ENCODE measurements around the gene FRRS1L.
A peak's percentile ranks its signal among the peaks of the same experiment; 100 is the strongest.

The FRRS1L gene

GRCh38 chr9:109117856-109118807, 48.9 kb downstream of the FRRS1L start:
- Histone ChIP-seq H2AFZ (ENCODE audit: low read depth, low read length) (no peak overlapping the region), H3K9me3 (ENCODE audit: low read length) (no peaks in the 10 kb centered on the region), H3K36me3 (ENCODE audit: insufficient read depth, low read length) (peaks cover 3% of the 10 kb centered on the region), H3K4me1 (ENCODE audit: insufficient read depth, low read length) (peaks cover 22% of the 10 kb centered on the region), H3K27me3 (ENCODE audit: insufficient read depth, low read length) (no peaks in the 10 kb centered on the region), H3K4me3 (ENCODE audit: low read length) (peak overlapping the region; percentile 61)

- H2AFZ ChIP-seq (ENCODE audit: low read depth, low read length) = no peak overlapping the region
- H3K4me3 ChIP-seq (ENCODE audit: low read length) = no peak overlapping the region
- H3K27me3 ChIP-seq (ENCODE audit: insufficient read depth, low read length) = no peaks in the 10 kb centered on the region
- H3K9me3 ChIP-seq (ENCODE audit: low read length) = no peaks in the 10 kb centered on the region
- peaks cover 3% of the 10 kb centered on the region for H3K36me3 ChIP-seq (ENCODE audit: insufficient read depth, low read length)
- H3K4me1 ChIP-seq (ENCODE audit: insufficient read depth, low read length) = peaks cover 22% of the 10 kb centered on the region
Measured at GRCh38 chr9:109115931-109116526, 51.0 kb downstream of the FRRS1L start.

- Histone ChIP-seq H3K9me3 (ENCODE audit: low read length) (no peaks in the 10 kb centered on the region), H3K4me3 (ENCODE audit: low read length) (no peak overlapping the region), H2AFZ (ENCODE audit: low read depth, low read length) (no peak overlapping the region), H3K27me3 (ENCODE audit: insufficient read depth, low read length) (no peaks in the 10 kb centered on the region), H3K4me1 (ENCODE audit: insufficient read depth, low read length) (peaks cover 21% of the 10 kb centered on the region), H3K36me3 (ENCODE audit: insufficient read depth, low read length) (peaks cover 3% of the 10 kb centered on the region)
Measured at GRCh38 chr9:109114670-109115069, 52.4 kb downstream of the FRRS1L start.

- Histone ChIP-seq H2AFZ (ENCODE audit: low read depth, low read length) (no peak overlapping the region), H3K36me3 (ENCODE audit: insufficient read depth, low read length) (peaks cover 3% of the 10 kb centered on the region), H3K27me3 (ENCODE audit: insufficient read depth, low read length) (no peaks in the 10 kb centered on the region), H3K4me3 (ENCODE audit: low read length) (no peak overlapping the region), H3K9me3 (ENCODE audit: low read length) (no peaks in the 10 kb centered on the region), H3K4me1 (ENCODE audit: insufficient read depth, low read length) (peaks cover 21% of the 10 kb centered on the region)
Measured at GRCh38 chr9:109113892-109114609, 53.0 kb downstream of the FRRS1L start.

- H3K4me1 ChIP-seq (ENCODE audit: insufficient read depth, low read length) = peaks cover 14% of the 10 kb centered on the region
Measured at GRCh38 chr9:109113254-109113653, 53.8 kb downstream of the FRRS1L start.

GRCh38 chr9:109110329-109111021, 56.6 kb downstream of the FRRS1L start:
- H2AFZ ChIP-seq (ENCODE audit: low read depth, low read length) = no peak overlapping the region
- peaks cover 9% of the 10 kb centered on the region for H3K36me3 ChIP-seq (ENCODE audit: insufficient read depth, low read length)
- peaks cover 2% of the 10 kb centered on the region for H3K9me3 ChIP-seq (ENCODE audit: low read length)
- peaks cover 5% of the 10 kb centered on the region for H3K4me1 ChIP-seq (ENCODE audit: insufficient read depth, low read length)
- H3K4me3 ChIP-seq (ENCODE audit: low read length) = no peak overlapping the region
- H3K27me3 ChIP-seq (ENCODE audit: insufficient read depth, low read length) = no peaks in the 10 kb centered on the region

More at GRCh38 chr9:109113254-109113653, 53.8 kb downstream of the FRRS1L start:
- H2AFZ ChIP-seq (ENCODE audit: low read depth, low read length) = no peak overlapping the region
- no peaks in the 10 kb centered on the region for H3K27me3 ChIP-seq (ENCODE audit: insufficient read depth, low read length)
- peaks cover 3% of the 10 kb centered on the region for H3K36me3 ChIP-seq (ENCODE audit: insufficient read depth, low read length)
- no peak overlapping the region for H3K4me3 ChIP-seq (ENCODE audit: low read length)
- no peaks in the 10 kb centered on the region for H3K9me3 ChIP-seq (ENCODE audit: low read length)

- H3K4me3 ChIP-seq (ENCODE audit: low read length) = no peak overlapping the region
Measured at GRCh38 chr9:109109967-109110328, 57.1 kb downstream of the FRRS1L start.

GRCh38 chr9:109108318-109108717, 58.7 kb downstream of the FRRS1L start:
- no peaks in the 10 kb centered on the region for H3K27me3 ChIP-seq (ENCODE audit: insufficient read depth, low read length)
- peaks cover 5% of the 10 kb centered on the region for H3K4me1 ChIP-seq (ENCODE audit: insufficient read depth, low read length)
- no peak overlapping the region for H3K4me3 ChIP-seq (ENCODE audit: low read length)
- no peak overlapping the region for H2AFZ ChIP-seq (ENCODE audit: low read depth, low read length)
- peaks cover 13% of the 10 kb centered on the region for H3K9me3 ChIP-seq (ENCODE audit: low read length)
- peaks cover 22% of the 10 kb centered on the region for H3K36me3 ChIP-seq (ENCODE audit: insufficient read depth, low read length)

More at GRCh38 chr9:109109967-109110328, 57.1 kb downstream of the FRRS1L start:
- Histone ChIP-seq H2AFZ (ENCODE audit: low read depth, low read length) (no peak overlapping the region), H3K27me3 (ENCODE audit: insufficient read depth, low read length) (no peaks in the 10 kb centered on the region), H3K4me1 (ENCODE audit: insufficient read depth, low read length) (peaks cover 5% of the 10 kb centered on the region), H3K36me3 (ENCODE audit: insufficient read depth, low read length) (peaks cover 14% of the 10 kb centered on the region), H3K9me3 (ENCODE audit: low read length) (peaks cover 7% of the 10 kb centered on the region)

GRCh38 chr9:109107402-109108240, 59.4 kb downstream of the FRRS1L start:
- Histone ChIP-seq H3K36me3 (ENCODE audit: insufficient read depth, low read length) (peaks cover 28% of the 10 kb centered on the region), H3K4me1 (ENCODE audit: insufficient read depth, low read length) (peaks cover 5% of the 10 kb centered on the region), H3K27me3 (ENCODE audit: insufficient read depth, low read length) (no peaks in the 10 kb centered on the region), H3K4me3 (ENCODE audit: low read length) (no peak overlapping the region), H3K9me3 (ENCODE audit: low read length) (peaks cover 17% of the 10 kb centered on the region), H2AFZ (ENCODE audit: low read depth, low read length) (no peak overlapping the region)

- Histone ChIP-seq H3K4me3 (ENCODE audit: low read length) (no peak overlapping the region), H3K36me3 (ENCODE audit: insufficient read depth, low read length) (peaks cover 30% of the 10 kb centered on the region), H2AFZ (ENCODE audit: low read depth, low read length) (no peak overlapping the region), H3K27me3 (ENCODE audit: insufficient read depth, low read length) (no peaks in the 10 kb centered on the region), H3K9me3 (ENCODE audit: low read length) (peaks cover 17% of the 10 kb centered on the region), H3K4me1 (ENCODE audit: insufficient read depth, low read length) (peaks cover 11% of the 10 kb centered on the region)
Measured at GRCh38 chr9:109101810-109102209, 65.2 kb downstream of the FRRS1L start.

GRCh38 chr9:109101202-109101595, 65.8 kb downstream of the FRRS1L start:
- no peak overlapping the region for H3K4me3 ChIP-seq (ENCODE audit: low read length)
- peaks cover 25% of the 10 kb centered on the region for H3K36me3 ChIP-seq (ENCODE audit: insufficient read depth, low read length)
- H3K27me3 ChIP-seq (ENCODE audit: insufficient read depth, low read length) = no peaks in the 10 kb centered on the region
- peaks cover 17% of the 10 kb centered on the region for H3K9me3 ChIP-seq (ENCODE audit: low read length)
- no peak overlapping the region for H2AFZ ChIP-seq (ENCODE audit: low read depth, low read length)
- H3K4me1 ChIP-seq (ENCODE audit: insufficient read depth, low read length) = peaks cover 11% of the 10 kb centered on the region

All from neuron (in vitro differentiated cells).